Measurements from ENCODE around the gene NLRP1. TPM values are rescaled to one million over a fixed set of nuclear protein-coding genes. Genes with fewer than 3 reads are reported as not detected.

Gene NLRP1
- polyA plus RNA-seq, 3 donors: 13.2 to 388 (median 17.3) TPM

GRCh38 chr17:5557990-5558389 lies 26.3 kb downstream of the NLRP1 start:
- intact Hi-C loops (cut with micrococcal nuclease): no loop called here
- peak overlapping the region in 2 of 7 donors; percentile 10 to 80 for H3K27ac Mint-ChIP-seq
- no peak overlapping the region for H3K9ac ChIP-seq (ENCODE audit: insufficient read depth, low read length, poor library complexity, severe bottlenecking)
- H3K9me3 ChIP-seq (replicated peaks in 1 of 2; ENCODE audit: control insufficient read depth in 1 of 2, insufficient read depth in 1 of 2, low read length in 2 of 2): no peaks in the 10 kb centered on the region
- no peaks in the 10 kb centered on the region for H3K27me3 Mint-ChIP-seq (ENCODE audit: low read depth in 3 of 3)
- H3K4me2 ChIP-seq (replicated peaks; ENCODE audit: extremely low read depth, low read length, poor library complexity, severe bottlenecking): no peak overlapping the region
- no peak overlapping the region for H2AFZ ChIP-seq (ENCODE audit: insufficient read depth, low read depth, low read length, poor library complexity, severe bottlenecking)
- no peak overlapping the region for H3K27ac ChIP-seq (ENCODE audit: low read depth in 1 of 2, low read length in 2 of 2)
- H3K79me2 ChIP-seq (ENCODE audit: insufficient read depth, low read length): peaks cover 57% of the 10 kb centered on the region
- H3K27me3 ChIP-seq (ENCODE audit: control insufficient read depth in 2 of 2, insufficient read depth in 2 of 2, low read length in 2 of 2): no peaks in the 10 kb centered on the region
- peaks cover 81 to 94% of the 10 kb centered on the region in 2 donors for H3K36me3 ChIP-seq (replicated peaks in 1 of 2; ENCODE audit: control insufficient read depth in 1 of 2, insufficient read depth in 2 of 2, low read length in 2 of 2)
- TF ChIP-seq CTCF (IDR thresholded peaks at IDR 0.05): no peak
- no peak for DNase-seq
- H3K9me3 Mint-ChIP-seq: no peaks in the 10 kb centered on the region
- peaks cover 18% of the 10 kb centered on the region for H3K4me1 Mint-ChIP-seq
- H3K4me3 ChIP-seq (replicated peaks in 1 of 3; ENCODE audit: low read depth in 2 of 3, low read length in 3 of 3): no peak overlapping the region
- WGBS (ENCODE audit: insufficient coverage): 100% methylated on average over 4 of the region's 6 CpGs
- H3K4me3 Mint-ChIP-seq: no peak overlapping the region
- peaks cover 80 to 97% of the 10 kb centered on the region in 2 donors for H3K36me3 Mint-ChIP-seq
- H3K4me1 ChIP-seq (ENCODE audit: control insufficient read depth in 1 of 2, insufficient read depth in 2 of 2, low read length in 2 of 2): no peaks in the 10 kb centered on the region
- H4K20me1 ChIP-seq (ENCODE audit: insufficient read depth, low read length): peaks cover 100% of the 10 kb centered on the region

- H3K4me3 ChIP-seq (replicated peaks in 1 of 3; ENCODE audit: low read depth in 2 of 3, low read length in 3 of 3): no peak overlapping the region
- TF ChIP-seq CTCF (IDR thresholded peaks at IDR 0.05): no peak
- no peaks in the 10 kb centered on the region for H3K9me3 ChIP-seq (replicated peaks in 1 of 2; ENCODE audit: control insufficient read depth in 1 of 2, insufficient read depth in 1 of 2, low read length in 2 of 2)
- peak overlapping the region in 4 of 7 donors; percentile 10 to 80 (median 26) for H3K27ac Mint-ChIP-seq
- no peak overlapping the region for H3K27ac ChIP-seq (ENCODE audit: low read depth in 1 of 2, low read length in 2 of 2)
- H3K27me3 ChIP-seq (ENCODE audit: control insufficient read depth in 2 of 2, insufficient read depth in 2 of 2, low read length in 2 of 2): no peaks in the 10 kb centered on the region
- no peaks in the 10 kb centered on the region for H3K9me3 Mint-ChIP-seq
- H3K4me1 Mint-ChIP-seq: peaks cover 18% of the 10 kb centered on the region
- H3K4me1 ChIP-seq (ENCODE audit: control insufficient read depth in 1 of 2, insufficient read depth in 2 of 2, low read length in 2 of 2): no peaks in the 10 kb centered on the region
- peaks cover 80 to 97% of the 10 kb centered on the region in 2 donors for H3K36me3 Mint-ChIP-seq
- no peak overlapping the region for H2AFZ ChIP-seq (ENCODE audit: insufficient read depth, low read depth, low read length, poor library complexity, severe bottlenecking)
- peaks cover 82 to 94% of the 10 kb centered on the region in 2 donors for H3K36me3 ChIP-seq (replicated peaks in 1 of 2; ENCODE audit: control insufficient read depth in 1 of 2, insufficient read depth in 2 of 2, low read length in 2 of 2)
- H3K4me3 Mint-ChIP-seq: no peak overlapping the region
- H4K20me1 ChIP-seq (ENCODE audit: insufficient read depth, low read length): peaks cover 100% of the 10 kb centered on the region
- H3K4me2 ChIP-seq (replicated peaks; ENCODE audit: extremely low read depth, low read length, poor library complexity, severe bottlenecking): no peak overlapping the region
- no peaks in the 10 kb centered on the region for H3K27me3 Mint-ChIP-seq (ENCODE audit: low read depth in 3 of 3)
- H3K9ac ChIP-seq (ENCODE audit: insufficient read depth, low read length, poor library complexity, severe bottlenecking): no peak overlapping the region
- intact Hi-C loops (cut with micrococcal nuclease): no loop called here
- 18% methylated on average over 5 of the region's 8 CpGs for WGBS (ENCODE audit: insufficient coverage)
- peaks cover 52% of the 10 kb centered on the region for H3K79me2 ChIP-seq (ENCODE audit: insufficient read depth, low read length)
- DNase-seq: no peak
These were observed 26.8 kb downstream of the NLRP1 start for GRCh38 chr17:5557485-5557884.

Data from CD14-positive monocyte (primary cell).